ENCODE measurements around the gene GLS.

- TF ChIP-seq CTCF (conservative IDR thresholded peaks at IDR 0.05; ENCODE audit: low read length) (no peak), EZH2phosphoT487 (IDR thresholded peaks at IDR 0.05; ENCODE audit: borderline replicate concordance) (no peak)
These were observed 27.9 kb downstream of the GLS start for GRCh38 chr2:190908532-190908931.

Measured in Loucy (cell line).